LHCN-M2 (cell line): ENCODE data around the gene SLC26A8. TPM values are rescaled to one million over a fixed set of nuclear protein-coding genes. Genes with fewer than 3 reads are reported as not detected.
"Not testable (repeated sequence)": the region's sequence is repeated elsewhere in the genome, so short reads cannot be mapped to it uniquely, and the experiment has no call there.

Experiments
- DNase-seq: peaks from one replicate; pipeline ENCODE4 v3.0.0-alpha.2; 2012; ENCODE audit warnings: low read depth
- total RNA-seq: library from RNA; depleted of rRNA; stranded (reverse); fragments of >200 nt; gene quantifications from 2 replicates; pipeline ENCODE4 v1.2.3, GENCODE V29; 2014

Gene SLC26A8
- total RNA-seq, 1 experiment from 2014 or later, result not detected

- no peak for DNase-seq
Observed at GRCh38 chr6:35945650-35946025, 78.8 kb downstream of the SLC26A8 start.

DNA sequence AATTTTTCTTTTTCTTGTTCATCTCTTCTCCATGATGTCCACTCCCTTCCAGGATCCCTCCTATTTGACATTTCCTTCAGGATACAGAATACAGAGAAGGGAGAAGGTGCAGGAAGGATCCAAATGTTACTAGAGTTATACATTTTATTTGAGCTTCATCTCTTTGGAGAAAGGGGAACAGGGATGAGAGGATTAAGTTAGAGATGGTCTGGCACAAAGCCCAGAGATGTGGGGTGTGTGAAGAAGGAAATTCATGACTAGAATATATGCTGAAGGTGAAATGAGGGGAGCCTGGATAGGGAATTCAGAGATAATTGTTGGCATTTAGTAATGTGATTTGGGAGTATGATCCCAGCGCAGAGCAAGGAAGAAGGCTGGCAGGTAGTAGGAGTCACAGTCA is 81.1 kb downstream of the SLC26A8 start:
- DNase-seq, result no peak

DNA sequence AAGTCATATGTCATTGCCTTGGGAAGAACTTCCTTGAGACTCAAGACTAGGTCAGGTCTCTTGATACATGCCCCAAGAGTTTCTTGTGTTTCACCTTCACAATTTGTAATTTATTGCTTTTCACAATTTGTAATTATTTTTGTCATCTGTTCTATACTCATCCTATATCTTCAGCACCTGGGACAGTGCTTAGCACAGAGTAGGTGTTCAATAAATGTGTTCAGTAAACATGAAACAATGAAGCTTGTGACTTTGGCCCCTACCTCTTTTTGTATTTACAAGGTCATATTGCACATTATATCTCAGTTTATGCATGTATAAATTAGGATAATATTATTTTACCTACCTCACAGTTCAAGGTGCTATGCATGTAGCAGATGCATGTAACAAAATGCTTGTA is 82.1 kb downstream of the SLC26A8 start:
- DNase-seq, result no peak

- not testable (repeated sequence) for DNase-seq
Observed at GRCh38 chr6:35941170-35941569, 83.3 kb downstream of the SLC26A8 start.

DNA sequence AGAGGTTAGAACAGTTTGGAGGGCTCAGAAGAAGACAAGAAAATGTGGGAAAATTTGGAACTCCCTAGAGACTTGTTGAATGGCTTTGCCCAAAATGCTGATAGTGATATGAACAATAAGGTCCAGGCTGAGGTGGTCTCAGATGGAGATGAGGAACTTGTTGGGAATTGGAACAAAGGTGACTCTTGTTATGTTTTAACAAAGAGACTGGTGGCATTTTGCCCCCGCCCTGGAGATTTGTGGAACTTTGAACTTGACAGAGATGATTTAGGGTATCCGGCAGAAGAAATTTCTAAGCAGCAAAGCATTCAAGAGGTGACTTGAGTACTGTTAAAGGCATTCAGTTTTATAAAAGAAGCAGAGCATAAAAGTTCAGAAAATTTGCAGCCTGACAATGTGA is 84.4 kb downstream of the SLC26A8 start:
- DNase-seq, result not testable (repeated sequence)

DNA sequence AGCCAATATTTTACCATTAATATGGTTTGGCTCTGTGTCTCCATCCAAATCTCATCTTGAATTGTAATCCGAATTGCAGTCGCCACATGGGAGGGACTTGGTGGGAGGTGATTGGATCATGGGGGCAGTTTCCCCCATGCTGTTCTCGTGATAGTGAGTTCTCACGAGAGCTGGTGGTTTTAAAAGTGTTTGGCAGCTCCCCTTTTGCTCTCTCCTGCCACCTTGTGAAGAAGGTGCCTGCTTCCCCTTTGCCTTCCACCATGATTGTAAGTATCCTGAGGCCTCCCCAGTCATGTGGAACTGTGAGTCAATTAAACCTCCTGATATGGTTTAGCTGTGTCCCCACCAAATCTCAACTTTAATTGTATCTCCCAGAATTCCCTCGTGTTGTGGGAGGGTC is 85.2 kb downstream of the SLC26A8 start:
- DNase-seq, result not testable (repeated sequence)

- DNase-seq, result no peak
Observed at GRCh38 chr6:35936681-35937359, 87.6 kb downstream of the SLC26A8 start.

DNA sequence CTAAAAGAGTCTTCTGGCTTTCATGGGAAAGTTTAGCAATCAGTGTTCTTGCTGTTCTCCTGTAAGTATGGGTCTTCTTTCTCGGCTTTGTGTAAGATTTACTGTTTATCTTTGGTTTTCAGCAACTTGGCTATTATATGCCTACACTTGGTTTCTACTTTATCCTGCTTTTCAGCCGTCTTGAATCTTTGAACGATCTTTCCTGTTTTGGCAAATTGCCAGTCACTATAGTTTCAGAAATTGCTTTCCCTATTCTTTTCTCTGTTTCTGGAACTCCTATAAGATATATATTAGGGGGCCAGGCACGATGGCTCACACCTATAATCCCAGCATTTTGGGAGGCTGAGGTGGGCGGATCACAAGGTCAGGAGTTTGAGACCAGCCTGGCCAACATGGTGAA is 89.0 kb downstream of the SLC26A8 start:
- no peak for DNase-seq

DNA sequence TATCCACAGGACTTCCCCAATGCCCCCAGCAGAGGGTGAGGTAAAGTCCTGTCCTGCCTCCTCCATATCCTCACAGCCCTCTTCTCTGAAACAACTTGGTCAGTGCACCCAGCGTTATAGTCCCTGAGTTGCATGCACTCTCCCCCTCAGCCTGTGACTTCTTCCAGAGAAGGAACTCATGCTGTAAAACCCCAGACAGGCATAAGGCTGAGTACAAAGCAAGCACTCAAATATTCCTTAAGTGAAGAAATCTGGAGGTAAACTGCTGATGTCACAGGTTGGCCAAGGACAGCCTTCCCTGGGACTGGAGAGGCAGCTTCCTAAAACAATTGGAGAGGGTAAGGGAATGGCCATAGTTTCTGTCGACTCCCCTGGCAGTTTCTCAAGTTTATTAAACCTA is 90.6 kb downstream of the SLC26A8 start:
- no peak for DNase-seq

DNA sequence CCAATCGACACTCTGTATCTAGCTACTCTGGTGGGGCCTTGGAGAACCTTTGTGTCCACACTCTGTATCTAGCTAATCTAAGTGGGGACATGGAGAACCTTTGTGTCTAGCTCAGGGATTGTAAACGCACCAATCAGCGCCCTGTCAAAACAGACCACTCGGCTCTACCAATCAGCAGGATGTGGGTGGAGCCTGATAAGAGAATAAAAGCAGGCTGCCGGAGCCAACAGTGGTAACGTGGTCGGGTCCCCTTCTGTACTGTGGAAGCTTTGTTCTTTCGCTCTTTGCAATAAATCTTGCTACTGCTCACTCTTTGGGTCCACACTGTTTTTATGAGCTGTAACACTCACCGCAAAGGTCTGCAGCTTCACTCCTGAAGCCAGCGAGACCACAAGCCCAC is 92.6 kb downstream of the SLC26A8 start:
- DNase-seq, result not testable (repeated sequence)

- no peak for DNase-seq
Observed at GRCh38 chr6:35931120-35931561, 93.3 kb downstream of the SLC26A8 start.

GRCh38 chr6:35929601-35930000 is 94.8 kb downstream of the SLC26A8 start:
- DNase-seq, result no peak

DNA sequence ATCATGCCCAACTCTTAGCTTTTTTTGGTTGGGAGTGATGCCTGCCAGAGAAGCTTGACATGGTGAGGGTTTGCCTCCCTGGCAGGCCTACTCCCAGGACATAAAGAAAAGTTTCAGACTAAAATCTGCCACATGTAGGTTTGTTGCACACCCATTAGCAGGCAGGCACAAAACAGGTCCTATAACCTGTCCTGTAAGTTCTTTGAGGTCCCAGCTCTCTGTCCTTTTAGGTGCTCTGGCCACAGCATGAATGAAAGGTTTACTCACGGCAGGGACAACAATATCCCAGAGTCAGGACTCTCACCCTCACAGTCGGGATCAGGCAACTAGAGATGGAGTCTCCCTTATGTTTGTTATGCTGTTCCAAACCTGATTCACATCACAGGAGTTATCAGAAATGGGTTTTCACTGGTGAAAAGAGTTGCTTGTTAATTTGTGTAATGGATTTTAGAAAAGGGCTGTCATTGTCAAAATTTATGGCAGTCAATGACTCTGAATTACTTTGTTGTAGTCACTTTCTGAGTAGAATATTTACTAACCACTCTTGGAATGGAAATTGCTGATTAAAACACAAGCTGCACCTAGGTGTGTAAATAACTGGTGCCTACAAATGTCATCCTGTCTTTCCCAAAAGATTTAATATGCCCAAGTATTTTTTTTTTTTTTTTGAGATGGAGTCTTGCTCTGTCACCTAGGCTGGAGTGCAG is 97.8 kb downstream of the SLC26A8 start:
- DNase-seq, result no peak

DNA sequence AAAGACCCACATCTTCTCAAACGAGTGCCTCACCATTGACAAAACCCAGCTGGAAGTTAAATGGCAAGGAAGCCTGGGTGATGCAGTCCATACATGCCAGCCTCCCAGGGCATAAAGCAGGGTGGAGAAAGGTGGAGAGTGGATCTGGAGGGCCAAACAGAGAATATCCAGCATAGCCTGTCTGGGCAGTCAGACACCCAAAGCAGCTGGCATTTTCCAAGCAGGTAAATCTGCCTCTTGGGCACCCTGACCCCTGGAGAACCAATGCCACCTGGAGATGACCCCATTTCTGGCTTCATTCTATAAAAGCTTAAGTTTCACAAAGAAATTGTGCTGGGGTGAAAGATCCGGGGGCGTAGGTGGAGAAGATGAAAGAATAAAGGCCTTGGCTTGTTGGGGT is 98.5 kb downstream of the SLC26A8 start:
- DNase-seq, result no peak

DNA sequence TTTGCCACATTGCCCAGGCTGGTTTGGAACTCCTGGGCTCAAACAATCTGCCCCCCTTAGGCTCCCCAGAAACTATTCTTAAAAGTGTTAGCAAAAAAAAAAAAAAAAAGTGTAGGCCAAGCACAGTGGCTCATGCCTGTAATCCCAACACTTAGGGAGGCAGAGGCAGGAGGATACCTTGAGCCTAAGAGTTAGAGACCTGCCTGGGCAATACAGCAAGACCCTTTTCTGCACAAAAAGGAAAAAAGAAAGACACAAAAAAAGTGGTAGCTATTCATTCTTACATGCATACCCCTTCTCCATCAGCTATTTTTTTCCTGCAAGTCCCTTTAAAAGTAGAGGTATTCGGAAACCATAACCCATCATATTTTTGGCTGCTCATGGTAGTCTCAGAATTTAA is 100.3 kb downstream of the SLC26A8 start:
- DNase-seq, result no peak

GRCh38 chr6:35922139-35922554 is 102.3 kb downstream of the SLC26A8 start:
- no peak for DNase-seq

- peak; percentile 74 for DNase-seq
Observed at GRCh38 chr6:35920793-35921732, 103.4 kb downstream of the SLC26A8 start, which contains the start of gene SRPK1. Gene SRPK1 (minus strand): TSS chr6:35921098. CDS start chr6:35921056, 42 bp downstream.

DNA sequence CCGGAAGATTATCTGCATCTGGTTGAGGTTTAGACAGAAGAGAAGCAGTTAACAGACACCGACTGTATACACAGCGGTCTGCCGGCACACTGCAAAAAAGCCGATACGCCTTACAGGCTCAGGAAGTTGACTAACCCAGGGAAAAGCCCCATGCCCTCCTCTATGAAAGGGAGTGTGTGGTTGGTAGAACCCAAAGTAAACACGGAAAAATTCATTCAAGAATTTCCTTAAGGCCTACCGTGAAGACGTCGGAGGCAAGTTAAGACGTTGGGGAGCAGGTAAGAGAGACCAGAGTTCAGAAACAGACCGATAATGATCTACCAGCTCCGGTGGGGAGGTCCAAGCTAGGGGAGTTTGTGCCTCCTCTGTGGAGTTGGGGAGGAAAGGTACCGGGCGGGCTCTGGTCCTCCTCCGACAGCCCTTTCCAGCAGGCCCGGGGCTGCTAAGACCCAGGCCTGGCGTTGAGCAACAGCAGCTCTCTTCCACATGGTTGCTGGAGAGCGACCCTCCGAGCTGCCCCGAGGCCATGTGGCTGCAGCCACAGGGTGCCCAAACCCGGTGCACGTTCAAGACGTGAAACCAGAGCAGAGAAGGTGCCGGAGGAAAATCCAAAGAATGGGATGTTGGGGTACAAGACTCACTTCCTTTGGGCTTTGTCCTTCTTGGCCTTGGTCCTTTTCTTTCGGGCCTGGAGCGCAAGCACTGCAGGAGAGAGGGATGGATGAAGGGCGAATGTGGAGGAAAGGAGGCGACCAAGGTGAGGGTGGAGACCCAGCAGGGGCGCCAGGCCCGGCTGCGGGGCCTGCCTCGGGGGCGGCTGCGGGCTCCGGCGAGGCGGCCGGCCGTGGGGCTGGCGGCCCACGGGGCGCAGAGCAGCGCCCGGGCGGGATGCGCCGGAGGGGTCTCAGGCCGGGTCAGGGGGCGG is 104.4 kb downstream of the SLC26A8 start:
- DNase-seq, result peak; percentile 36

DNA sequence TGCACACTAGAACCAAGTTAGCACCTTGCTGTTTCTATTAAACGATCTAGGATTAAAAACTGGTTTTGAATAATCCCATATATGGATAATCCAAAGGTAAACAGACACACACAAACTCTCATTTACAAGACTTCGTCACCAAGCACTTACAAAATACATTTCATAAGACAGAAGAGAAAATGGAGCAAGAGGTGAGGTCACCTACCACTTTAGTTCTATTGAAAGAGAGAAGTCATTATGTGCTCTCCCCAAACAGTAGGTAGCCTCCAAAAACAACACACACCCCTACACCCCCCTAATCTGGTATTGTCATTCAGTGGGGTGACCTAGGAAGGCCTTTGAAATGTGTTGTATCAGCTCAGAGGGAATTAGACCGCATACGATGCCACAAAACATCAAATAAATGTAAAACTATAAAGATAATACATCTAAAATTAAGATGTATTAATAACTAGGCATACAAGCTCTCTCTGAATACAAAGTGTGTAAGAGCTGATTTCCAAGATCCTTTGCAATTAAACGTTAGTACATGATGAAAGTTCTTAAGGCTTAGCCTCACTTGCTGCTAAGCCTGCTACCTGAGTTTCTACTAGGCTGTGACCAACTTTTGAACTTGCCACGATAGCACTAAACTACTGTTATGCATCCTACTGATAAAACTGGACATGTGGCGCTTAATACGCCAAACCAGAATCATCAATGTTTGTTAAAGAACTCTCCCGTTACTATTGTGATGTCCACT is 105.2 kb downstream of the SLC26A8 start:
- DNase-seq, result peak; percentile 7

DNA sequence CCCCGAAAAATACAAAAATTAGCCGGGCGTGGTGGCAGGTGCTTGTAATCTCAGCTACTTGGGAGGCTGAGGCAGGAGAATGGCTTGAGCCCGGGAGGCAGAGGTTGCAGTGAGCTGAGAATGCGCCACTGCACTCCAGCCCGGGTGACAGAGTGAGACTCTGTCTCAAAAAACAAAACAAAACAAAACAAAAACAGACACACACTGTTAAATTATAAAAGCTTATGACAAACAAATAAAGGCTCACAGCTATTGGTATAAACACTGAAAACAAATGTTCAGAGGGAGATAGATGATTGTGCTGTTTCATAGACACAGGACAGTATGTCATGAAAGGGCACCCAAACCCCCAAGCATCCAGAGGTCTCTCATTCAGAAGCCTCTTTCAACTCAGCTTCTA is 107.5 kb downstream of the SLC26A8 start:
- DNase-seq, result not testable (repeated sequence)
